GM03348 (cell line): ENCODE data around the gene WWOX.

Experiments used
- DNase-seq: peaks from one replicate; pipeline ENCODE4 v3.0.0; 2012; ENCODE audit warnings: low spot score

The WWOX gene

GRCh38 chr16:78768226-78768625 is 668.8 kb downstream of the WWOX start:
- DNase-seq: no peak

GRCh38 chr16:78768718-78769117 is 669.3 kb downstream of the WWOX start:
- no peak for DNase-seq

DNA sequence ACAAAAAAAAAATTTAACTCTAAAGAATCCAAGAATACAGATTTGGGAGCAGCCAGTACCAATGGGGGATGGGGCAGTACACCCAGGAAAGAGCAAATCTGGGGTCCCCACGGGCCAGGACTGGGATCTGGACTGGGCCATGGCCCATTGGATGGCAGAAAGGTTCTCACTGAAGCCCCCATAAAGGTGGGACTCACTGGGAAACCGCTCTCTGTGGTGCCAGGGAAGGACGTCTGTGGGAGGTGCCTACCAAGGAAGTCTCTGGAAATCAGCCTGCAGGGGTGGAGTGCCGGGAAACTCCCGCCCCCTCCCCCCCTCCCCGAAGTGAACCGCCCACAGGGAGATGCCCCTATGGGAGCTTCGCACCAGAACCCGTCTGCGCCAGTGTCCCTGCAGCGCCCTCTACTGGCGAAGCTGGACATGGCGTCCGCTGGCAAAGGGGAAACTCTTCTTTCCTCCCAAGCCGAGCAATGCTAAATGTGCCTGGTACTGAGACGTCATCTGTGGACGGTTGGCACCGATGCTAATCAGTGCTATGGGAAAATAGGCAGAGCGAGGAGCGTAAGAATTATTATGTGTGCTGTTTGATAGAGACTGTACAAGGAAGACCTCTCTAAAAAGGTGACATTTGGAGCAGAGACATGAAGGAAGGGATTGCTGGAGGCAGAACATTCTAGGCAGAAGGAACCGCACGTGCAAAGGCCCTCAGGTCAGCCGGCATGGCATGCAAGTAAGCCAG is 671.1 kb downstream of the WWOX start:
- peak; percentile 43 for DNase-seq

GRCh38 chr16:78773291-78773702 is 673.8 kb downstream of the WWOX start:
- no peak for DNase-seq

GRCh38 chr16:78773706-78774105 is 674.3 kb downstream of the WWOX start:
- DNase-seq: no peak

GRCh38 chr16:78775161-78775561 is 675.7 kb downstream of the WWOX start:
- DNase-seq: no peak

GRCh38 chr16:78778101-78779004 is 678.9 kb downstream of the WWOX start:
- no peak for DNase-seq

GRCh38 chr16:78780808-78781207 is 681.4 kb downstream of the WWOX start:
- DNase-seq: no peak

- DNase-seq: no peak
Observed at GRCh38 chr16:78782572-78782971, 683.1 kb downstream of the WWOX start.

GRCh38 chr16:78783570-78784079 is 684.2 kb downstream of the WWOX start:
- no peak for DNase-seq

- DNase-seq: no peak
Observed at GRCh38 chr16:78784771-78785170, 685.3 kb downstream of the WWOX start.

GRCh38 chr16:78785218-78785617 is 685.8 kb downstream of the WWOX start:
- no peak for DNase-seq

GRCh38 chr16:78786635-78787034 is 687.2 kb downstream of the WWOX start:
- DNase-seq: no peak

DNA sequence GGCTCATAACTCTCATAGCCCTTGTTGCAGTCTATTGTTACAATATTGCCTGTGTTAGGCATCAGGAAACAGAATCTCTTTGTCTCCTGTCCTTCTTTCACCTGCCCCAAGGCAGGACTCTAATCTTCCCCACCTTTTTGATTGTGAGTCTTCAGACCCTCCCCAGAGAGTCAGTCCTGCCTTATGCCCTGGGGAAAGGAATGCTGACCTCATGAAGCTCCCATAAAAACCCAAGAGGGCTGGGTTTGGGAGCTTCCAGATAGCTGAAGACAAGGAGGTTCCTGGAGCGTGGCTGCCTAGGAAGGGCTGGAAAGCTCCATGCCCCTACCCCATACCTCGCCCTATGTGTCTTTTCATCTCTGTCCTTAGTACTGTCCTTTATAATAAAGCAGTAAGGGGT is 688.8 kb downstream of the WWOX start:
- no peak for DNase-seq

DNA sequence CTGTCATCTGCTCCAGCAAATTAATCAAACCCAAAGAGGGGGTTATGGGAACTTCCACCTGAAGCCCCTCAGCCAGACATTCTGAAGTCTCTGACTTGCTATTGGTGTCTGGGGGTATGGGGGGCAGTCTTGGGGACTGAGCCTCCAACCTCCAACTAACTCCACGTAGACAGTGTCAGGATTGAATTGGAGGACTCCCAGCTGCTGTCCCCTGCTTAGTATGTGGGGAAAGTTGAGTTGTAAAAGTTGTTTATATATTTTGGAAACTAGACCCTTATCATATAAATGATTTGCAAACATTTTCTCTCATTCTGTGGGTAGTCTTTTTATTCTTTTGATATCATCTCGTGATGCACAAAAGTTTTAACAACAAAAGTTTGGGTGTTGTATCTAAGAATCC is 689.2 kb downstream of the WWOX start:
- no peak for DNase-seq

DNA sequence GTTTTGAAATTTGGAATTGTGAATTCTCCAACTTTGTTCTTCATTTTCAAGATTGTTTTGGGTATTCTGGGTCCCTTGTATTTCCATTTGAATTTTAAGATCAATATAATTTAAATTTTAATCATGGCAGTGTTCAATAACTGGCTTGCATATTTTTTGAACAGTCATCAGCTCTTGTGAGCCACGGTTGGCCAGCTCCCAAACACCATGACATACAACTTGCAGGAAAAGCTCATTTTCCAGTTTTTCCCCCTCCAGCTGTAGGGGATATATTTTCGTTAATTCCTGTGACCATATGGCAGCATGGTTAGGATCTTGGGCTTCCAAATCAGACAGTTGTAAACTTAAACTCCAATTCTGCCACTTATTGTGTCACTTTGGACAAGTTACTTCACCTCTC is 690.1 kb downstream of the WWOX start:
- DNase-seq: no peak

DNA sequence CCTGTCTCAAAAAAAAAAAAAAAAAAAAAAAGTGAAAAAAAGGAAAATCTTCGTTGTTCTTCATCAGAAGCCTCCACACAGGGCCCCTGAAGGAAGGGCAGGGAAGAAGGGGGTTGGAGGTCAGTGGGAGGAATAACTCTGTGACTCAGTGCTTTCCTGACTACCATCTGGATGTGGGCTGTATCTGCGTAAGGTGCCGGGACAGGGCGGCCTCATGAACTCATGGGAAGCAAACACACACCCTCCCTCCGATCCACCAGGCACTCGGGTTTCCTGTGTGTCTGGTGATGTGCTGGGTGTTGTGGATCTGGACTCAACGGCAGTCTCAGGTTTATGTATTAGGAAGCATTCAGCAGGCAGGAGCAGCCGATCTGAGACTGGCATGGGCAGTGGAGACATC is 691.6 kb downstream of the WWOX start:
- no peak for DNase-seq

GRCh38 chr16:78791926-78792325 is 692.5 kb downstream of the WWOX start:
- DNase-seq: no peak

GRCh38 chr16:78792952-78793351 is 693.5 kb downstream of the WWOX start:
- no peak for DNase-seq

GRCh38 chr16:78794581-78795250 is 695.3 kb downstream of the WWOX start:
- no peak for DNase-seq

GRCh38 chr16:78795433-78795832 is 696.0 kb downstream of the WWOX start:
- no peak for DNase-seq

- DNase-seq: no peak
Observed at GRCh38 chr16:78796221-78796866, 696.9 kb downstream of the WWOX start.
